Transverse colon (tissue), 4 donors: Measurements from ENCODE around the gene HMGXB3.

Source experiments
- EP300 ChIP-seq: sonication (generic); formaldehyde crosslinking; IDR thresholded peaks from one replicate; pipeline ENCODE4 v1.6.1; 2017; ENCODE audit warnings: antibody characterized with exemption, low read depth
- POLR2A ChIP-seq: fragments of 450-650 bp; IDR thresholded peaks from one replicate; pipeline ENCODE4 v1.6.1; 2016; ENCODE audit warnings: antibody characterized with exemption, mild to moderate bottlenecking, moderate library complexity
- POLR2AphosphoS5 ChIP-seq, 3 donors: sonication (generic); formaldehyde crosslinking; IDR thresholded peaks; one replicate each; pipeline ENCODE4 v1.6.1; 2016; ENCODE audit warnings: antibody characterized with exemption in 3 of 3
- TF ChIP-seq, protein P1 (sequence below), 5 experiments: fragments of 200-600 bp in 3 of 5; fragments of 450-650 bp in 2 of 5; sonication (generic) in 3 of 5; IDR thresholded peaks; 1 replicate in 2 of 5; 2 replicates in 3 of 5; pipeline ENCODE4 v1.5.1; 2016 to 2017; ENCODE audit warnings: antibody characterized with exemption in 5 of 5, inconsistent platforms in 3 of 5, mild to moderate bottlenecking in 2 of 5, moderate library complexity in 1 of 5

DNA sequence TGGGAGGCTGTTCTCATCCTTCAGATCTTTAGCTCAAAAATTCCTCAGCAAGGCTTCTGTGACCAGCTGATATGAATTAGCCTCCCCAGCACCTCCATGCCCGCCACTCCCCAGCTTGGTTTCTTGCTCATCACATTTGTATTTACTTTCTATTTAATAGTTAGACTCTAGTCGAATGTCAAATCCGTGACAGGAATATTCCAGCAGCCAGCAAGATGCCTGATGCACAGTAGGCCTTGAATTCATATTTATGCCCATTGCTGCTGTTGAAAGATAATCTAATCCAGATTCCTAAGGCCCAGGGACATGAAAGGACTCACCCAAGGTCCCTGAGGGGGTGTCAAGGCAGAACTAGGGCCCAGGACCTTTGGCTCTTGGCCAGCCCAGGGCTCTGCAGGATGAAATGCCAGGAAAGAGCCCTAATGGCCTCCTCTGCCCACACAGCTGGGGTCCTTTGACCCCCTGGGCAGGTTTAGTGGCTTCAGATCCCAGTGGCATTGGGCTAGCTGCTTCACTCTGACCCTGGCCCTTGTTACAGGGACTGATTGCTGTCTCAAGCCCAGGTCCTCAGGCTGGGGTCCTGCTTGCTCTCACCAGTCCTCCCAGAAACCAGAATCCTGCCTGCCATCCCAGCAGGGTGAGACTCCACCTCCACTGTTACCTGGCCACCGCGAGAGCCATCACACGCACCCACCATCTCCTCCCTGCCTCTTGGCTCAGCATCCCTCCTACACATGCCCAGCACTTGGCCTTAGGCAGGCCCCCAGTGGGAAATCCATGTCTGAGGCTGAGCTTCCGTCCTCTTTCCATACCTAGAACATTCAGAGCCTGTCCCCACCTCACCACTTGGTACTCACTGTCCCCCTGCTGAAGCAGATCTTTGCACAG lies 78.5 kb downstream of the HMGXB3 start:
- TF ChIP-seq POLR2AphosphoS5 (IDR thresholded peaks at IDR 0.05) (no peak), POLR2A (no peak), EP300 (no peak)
- TF ChIP-seq, protein P1, sequence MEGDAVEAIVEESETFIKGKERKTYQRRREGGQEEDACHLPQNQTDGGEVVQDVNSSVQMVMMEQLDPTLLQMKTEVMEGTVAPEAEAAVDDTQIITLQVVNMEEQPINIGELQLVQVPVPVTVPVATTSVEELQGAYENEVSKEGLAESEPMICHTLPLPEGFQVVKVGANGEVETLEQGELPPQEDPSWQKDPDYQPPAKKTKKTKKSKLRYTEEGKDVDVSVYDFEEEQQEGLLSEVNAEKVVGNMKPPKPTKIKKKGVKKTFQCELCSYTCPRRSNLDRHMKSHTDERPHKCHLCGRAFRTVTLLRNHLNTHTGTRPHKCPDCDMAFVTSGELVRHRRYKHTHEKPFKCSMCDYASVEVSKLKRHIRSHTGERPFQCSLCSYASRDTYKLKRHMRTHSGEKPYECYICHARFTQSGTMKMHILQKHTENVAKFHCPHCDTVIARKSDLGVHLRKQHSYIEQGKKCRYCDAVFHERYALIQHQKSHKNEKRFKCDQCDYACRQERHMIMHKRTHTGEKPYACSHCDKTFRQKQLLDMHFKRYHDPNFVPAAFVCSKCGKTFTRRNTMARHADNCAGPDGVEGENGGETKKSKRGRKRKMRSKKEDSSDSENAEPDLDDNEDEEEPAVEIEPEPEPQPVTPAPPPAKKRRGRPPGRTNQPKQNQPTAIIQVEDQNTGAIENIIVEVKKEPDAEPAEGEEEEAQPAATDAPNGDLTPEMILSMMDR (IDR thresholded peaks at IDR 0.05), result no peak
